Measurements from ENCODE around the gene FA2H.
"Not testable (repeated sequence)": the region's sequence is repeated elsewhere in the genome, so short reads cannot be mapped to it uniquely, and the experiment has no call there.

Gene FA2H

GRCh38 chr16:74770831-74771526, 3.6 kb downstream of the FA2H start:
- no peak for DNase-seq (ENCODE audit: low read depth in 2 of 2)

GRCh38 chr16:74769586-74770190, 4.9 kb downstream of the FA2H start:
- no peak for DNase-seq (ENCODE audit: low read depth in 2 of 2)

- DNase-seq (ENCODE audit: low read depth in 2 of 2), result no peak
These were observed 6.4 kb downstream of the FA2H start for GRCh38 chr16:74768239-74768638.

- no peak for DNase-seq (ENCODE audit: low read depth in 2 of 2)
These were observed 6.9 kb downstream of the FA2H start for GRCh38 chr16:74767749-74768148.

DNA sequence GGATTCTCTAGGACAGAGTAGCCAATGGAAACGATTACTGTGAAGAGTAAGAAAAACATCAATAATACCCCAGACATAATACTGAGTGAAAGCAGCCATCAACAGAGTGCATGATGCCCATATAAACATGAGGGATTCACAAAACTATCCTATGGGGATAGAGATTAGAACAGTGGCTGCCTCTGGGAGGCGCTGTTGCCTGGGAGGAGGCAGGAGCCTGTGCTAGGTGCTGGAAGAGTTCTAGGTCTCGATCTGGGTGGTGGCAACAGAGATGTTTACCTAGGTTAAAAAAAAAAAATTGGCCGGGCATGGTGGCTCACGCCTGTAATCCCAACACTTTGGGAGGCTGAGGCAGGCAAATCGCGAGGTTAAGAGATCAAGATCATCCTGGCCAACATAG, 7.9 kb downstream of the FA2H start:
- no peak for DNase-seq (ENCODE audit: low read depth in 2 of 2)

- DNase-seq (ENCODE audit: low read depth in 2 of 2), result not testable (repeated sequence)
These were observed 10.4 kb downstream of the FA2H start for GRCh38 chr16:74764184-74764583.

GRCh38 chr16:74761665-74762064, 13.0 kb downstream of the FA2H start:
- DNase-seq (ENCODE audit: low read depth in 2 of 2), result no peak

- DNase-seq (ENCODE audit: low read depth in 2 of 2), result no peak
These were observed 14.4 kb downstream of the FA2H start for GRCh38 chr16:74760007-74760767.

- no peak for DNase-seq (ENCODE audit: low read depth in 2 of 2)
These were observed 15.1 kb downstream of the FA2H start for GRCh38 chr16:74759564-74759963.

- DNase-seq (ENCODE audit: low read depth in 2 of 2), result no peak
These were observed 15.8 kb downstream of the FA2H start for GRCh38 chr16:74758801-74759200.

GRCh38 chr16:74757349-74757748, 17.3 kb downstream of the FA2H start:
- DNase-seq (ENCODE audit: low read depth in 2 of 2), result no peak

DNA sequence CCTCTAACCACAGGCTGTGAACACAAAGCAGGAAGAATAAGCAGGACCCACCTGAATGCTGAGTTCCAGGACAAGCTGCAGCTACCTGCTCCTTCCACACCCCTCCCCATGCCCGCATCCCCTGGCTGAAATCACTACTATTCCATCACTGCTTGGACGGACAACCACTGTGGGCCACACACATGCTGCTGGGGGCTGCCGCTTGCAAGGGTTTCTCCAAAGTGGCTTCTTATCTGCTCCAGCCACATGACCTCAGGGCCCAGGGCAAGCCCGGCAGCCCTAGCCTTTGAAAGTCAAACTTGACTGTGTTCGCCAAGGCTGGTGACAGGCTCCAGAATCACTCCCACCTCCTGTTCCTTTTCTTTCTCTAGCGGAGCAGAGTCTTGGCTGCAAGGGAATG, 18.4 kb downstream of the FA2H start:
- DNase-seq (ENCODE audit: low read depth in 2 of 2), result no peak

GRCh38 chr16:74753180-74753579, 21.4 kb downstream of the FA2H start:
- DNase-seq (ENCODE audit: low read depth in 2 of 2), result no peak

DNA sequence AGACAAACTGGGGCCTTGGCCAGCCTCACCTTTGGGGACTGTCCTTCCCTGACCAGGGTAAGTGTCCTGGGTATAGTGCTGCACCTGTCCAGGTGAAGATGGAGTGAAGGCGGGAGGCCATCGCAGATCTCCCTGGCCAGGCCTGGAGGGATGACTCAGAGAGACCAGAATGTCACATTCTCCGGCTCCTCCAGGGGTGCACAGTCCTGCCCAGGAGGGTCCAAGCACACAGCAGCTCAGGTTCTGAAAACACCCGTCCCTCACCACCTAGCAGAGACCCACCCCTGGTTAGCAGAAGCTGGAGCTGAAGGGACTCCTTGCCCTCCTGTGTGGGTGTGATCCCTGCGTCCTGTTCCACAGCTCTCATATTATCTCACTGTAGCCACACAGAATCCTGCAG, 21.9 kb downstream of the FA2H start:
- no peak for DNase-seq (ENCODE audit: low read depth in 2 of 2)

GRCh38 chr16:74752258-74752657, 22.4 kb downstream of the FA2H start:
- no peak for DNase-seq (ENCODE audit: low read depth in 2 of 2)

GRCh38 chr16:74751658-74752057, 23.0 kb downstream of the FA2H start:
- no peak for DNase-seq (ENCODE audit: low read depth in 2 of 2)

GRCh38 chr16:74749291-74750055, 25.1 kb downstream of the FA2H start:
- DNase-seq (ENCODE audit: low read depth in 2 of 2), result no peak

GRCh38 chr16:74748616-74749026, 26.0 kb downstream of the FA2H start:
- no peak for DNase-seq (ENCODE audit: low read depth in 2 of 2)

GRCh38 chr16:74747716-74748615, 26.7 kb downstream of the FA2H start:
- DNase-seq (ENCODE audit: low read depth in 2 of 2), result no peak

DNA sequence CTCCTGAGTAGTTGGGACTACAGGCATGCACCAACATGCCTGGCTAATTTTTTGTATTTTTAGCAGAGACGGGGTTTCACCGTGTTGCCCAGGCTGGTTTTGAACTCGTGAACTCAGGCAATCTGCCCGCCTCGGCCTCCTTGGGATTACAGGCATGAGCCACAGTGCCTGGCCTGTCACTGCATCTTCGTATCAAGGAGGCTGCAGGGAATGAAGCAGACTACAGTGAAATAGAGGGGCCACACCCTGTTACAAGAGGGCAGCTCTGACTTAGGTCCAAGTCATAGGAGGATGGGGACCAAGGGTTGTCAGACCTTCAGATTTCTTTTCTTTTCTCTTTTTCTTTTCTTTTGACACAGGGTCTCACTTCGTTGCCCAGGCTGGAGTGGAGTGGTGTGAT, 28.7 kb downstream of the FA2H start:
- no peak for DNase-seq (ENCODE audit: low read depth in 2 of 2)

DNA sequence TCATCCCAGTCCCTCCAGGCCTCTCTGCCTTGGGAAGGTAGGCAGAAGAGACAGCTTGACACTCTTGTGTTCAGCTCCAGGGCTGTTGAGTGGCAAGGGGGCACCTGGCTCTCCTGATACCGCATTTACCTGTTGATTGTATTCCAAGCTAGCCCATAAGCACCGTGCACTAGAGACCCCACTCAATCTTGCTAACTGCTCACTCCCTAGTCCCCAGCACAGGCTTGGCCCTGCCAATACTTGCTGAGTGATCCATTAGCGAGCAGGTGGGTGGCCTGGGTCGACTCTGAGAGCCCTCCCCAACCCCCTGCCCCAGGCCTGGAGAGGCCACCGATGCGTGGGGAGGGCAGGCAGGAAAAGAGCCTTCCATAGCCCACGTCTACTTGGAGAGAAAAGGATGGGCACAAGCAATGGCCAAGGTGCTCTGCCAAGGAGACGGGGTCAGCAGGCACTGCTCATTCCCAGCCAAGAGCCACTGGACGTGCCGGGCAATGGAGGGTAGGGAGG, 29.5 kb downstream of the FA2H start:
- no peak for DNase-seq (ENCODE audit: low read depth in 2 of 2)
